ENCODE results near the gene NDUFA1.
A peak's percentile ranks its signal among the peaks of the same experiment; 100 is the strongest.
"Not testable (repeated sequence)": the region's sequence is repeated elsewhere in the genome, so short reads cannot be mapped to it uniquely, and the experiment has no call there.

The NDUFA1 gene

GRCh38 chrX:119871599-119872395 lies at the start of gene NDUFA1, which contains the start of gene RNF113A:
TSS of gene NDUFA1 (plus strand) at chrX:119871832. CDS start at chrX:119871912, 80 bp downstream.
TSS of gene RNF113A (minus strand) at chrX:119871733. CDS start at chrX:119871613, 120 bp downstream.
- DNase-seq, result peak; percentile 20

- not testable (repeated sequence) for DNase-seq
Measured at GRCh38 chrX:119824221-119824620, 47.4 kb upstream of the NDUFA1 start.

- DNase-seq, result no peak
Measured at GRCh38 chrX:119826399-119826959, 45.2 kb upstream of the NDUFA1 start.

- no peak for DNase-seq
Measured at GRCh38 chrX:119828446-119828845, 43.2 kb upstream of the NDUFA1 start.

DNA sequence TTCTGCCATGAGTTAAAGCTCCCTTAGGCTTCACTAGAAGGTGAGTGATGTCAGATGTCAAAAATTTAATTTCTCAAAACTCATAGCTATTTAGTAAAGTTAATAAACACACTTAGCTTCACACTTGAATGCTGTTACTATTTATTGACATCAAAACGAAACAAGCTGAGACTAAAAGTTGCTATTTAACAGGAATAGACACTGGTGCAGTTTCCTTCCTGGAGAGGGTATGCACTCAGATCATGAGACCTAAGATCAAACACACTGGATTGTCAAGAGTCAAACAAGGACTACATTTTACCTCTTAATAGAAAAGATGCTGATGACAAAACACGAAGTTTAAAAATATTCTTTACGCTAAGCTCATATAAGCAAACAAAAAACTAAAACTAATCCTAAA lies 37.7 kb upstream of the NDUFA1 start:
- DNase-seq, result no peak

- peak; percentile 83 for DNase-seq
Measured at GRCh38 chrX:119852382-119853353, 19.0 kb upstream of the NDUFA1 start, which contains the start of gene UPF3B. TSS of gene UPF3B (minus strand) at chrX:119852963. CDS start at chrX:119852928, 35 bp downstream.

- DNase-seq, result no peak
Measured at GRCh38 chrX:119853444-119853843, 18.2 kb upstream of the NDUFA1 start.

DNA sequence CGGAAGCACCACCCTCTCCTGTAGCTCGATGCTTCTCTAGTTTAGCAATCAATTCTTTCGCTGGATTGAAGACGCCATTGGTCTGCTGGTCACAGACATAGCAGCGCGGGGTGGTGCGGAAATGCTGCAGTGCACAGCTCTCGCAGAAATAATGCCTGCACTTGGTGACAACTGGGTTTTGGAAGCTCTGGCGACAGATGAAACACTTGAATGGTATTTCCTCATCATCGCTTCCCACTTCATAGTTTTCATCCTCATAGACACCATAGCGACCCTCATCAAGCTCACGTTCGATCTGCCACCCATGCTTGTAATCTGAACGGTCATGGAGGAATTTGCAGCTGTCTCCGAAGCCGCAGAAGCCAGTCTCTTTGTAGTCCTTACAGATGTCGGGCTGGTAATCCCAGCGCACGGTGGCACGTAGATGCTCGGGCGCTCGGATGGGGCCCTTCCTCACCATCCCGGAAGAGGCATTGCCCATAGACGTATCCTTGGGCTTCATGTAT lies 953 bp upstream of the NDUFA1 start:
- no peak for DNase-seq

- no peak for DNase-seq
Measured at GRCh38 chrX:119871245-119871598, 410 bp upstream of the NDUFA1 start.

- DNase-seq, result no peak
Measured at GRCh38 chrX:119878740-119879139, 7.1 kb downstream of the NDUFA1 start.

DNA sequence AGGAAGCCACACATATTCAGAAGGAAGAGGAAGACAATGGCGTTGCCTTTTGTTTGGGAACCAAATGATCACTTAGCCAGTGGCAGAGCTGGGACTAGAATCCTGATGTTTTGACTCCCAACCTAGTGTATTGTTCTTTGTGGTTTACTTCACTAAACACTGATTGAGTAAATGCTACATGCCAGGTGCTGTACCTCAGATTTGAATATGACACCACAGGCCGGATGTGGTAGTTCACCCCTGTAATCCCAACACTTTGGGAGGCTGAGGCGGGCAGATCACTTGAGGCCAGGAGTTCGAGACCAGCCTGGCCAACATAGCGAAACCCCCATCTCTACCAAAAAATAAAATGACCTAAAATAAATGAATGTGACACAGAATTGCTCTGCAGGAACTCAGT lies 8.4 kb downstream of the NDUFA1 start:
- DNase-seq, result no peak

DNA sequence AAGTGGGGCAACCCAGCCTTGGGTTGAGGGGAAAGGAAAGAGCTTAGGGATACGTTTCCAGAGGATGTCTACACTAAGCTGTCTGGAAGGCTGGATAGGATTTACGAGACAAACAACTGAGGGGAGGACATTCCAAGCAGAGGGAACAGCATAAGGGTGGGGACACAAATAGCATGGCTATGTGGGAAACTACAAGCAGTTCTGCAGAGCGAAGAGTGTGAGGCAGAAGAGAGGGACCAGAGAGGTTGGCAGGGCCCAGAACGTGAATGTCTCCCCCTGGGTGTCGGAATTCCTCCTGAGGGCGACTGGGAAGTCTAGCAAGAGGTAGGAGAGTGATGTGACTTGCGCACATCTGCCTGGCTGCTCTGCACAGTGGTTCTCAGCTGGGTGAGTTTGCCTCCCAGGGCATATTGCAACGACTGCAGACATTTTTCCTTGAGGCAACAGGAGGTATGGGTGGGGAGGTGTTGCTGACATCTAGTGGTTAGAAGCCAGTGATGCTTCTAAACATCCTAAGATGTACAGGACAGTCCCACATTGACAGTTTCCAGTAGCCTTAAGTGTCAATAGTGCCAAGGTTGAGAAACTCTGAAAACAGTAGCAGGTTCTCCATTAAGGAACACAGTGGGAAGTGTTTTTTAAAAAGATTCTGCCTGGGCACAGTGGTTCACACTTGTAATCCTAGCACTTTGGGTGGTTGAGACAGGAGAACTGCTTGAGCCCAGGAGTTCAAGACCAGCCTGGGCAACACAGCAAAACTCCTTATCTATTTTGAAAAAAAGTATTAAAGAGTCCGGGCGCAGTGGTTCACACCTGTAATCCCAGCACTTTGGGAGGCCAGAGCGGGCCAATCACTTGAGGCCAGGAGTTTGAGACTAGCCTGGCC lies 9.2 kb downstream of the NDUFA1 start:
- DNase-seq, result no peak

- no peak for DNase-seq
Measured at GRCh38 chrX:119885554-119886428, 14.2 kb downstream of the NDUFA1 start.

DNA sequence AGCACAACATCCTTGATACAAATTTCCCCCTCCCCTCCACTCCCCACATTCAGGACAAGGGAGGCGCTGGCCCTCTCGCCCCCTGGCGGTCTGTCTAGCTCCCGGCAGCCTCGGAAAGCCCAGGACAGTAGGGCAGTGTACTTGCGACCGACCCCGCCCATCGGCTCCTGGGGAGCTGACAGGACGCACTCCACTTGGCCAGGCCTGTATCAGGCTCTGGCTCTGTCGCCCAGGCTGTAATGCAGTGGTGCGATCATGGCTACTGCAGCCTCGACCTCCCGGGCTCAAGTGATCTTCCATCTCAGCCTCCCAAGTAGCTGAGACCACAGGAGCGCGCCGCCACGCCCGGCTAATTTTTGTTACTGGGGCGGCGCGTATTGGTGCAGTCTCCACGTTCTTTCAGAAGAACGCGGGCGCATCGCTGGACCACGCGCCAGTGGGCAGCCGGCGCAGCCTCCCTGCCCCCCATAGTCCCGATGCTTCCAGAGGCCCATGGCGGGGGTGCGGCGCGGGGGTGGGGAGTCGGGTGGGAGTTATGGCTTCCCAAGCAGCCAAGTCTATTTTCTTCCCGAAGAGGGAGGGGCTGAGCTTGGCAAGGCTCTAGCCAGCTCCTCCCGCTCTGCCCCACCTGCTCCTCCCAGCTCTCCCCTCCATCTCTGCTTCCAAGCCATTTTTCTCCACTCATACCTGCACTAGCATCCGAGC lies 16.2 kb downstream of the NDUFA1 start:
- peak; percentile 20 for DNase-seq

- DNase-seq, result not testable (repeated sequence)
Measured at GRCh38 chrX:119890626-119891025, 19.0 kb downstream of the NDUFA1 start.

- DNase-seq, result not testable (repeated sequence)
Measured at GRCh38 chrX:119891961-119892692, 20.5 kb downstream of the NDUFA1 start.

- DNase-seq, result no peak
Measured at GRCh38 chrX:119895843-119896326, 24.3 kb downstream of the NDUFA1 start, which contains the start of gene AKAP14. TSS of gene AKAP14 (plus strand) at chrX:119895893. CDS start at chrX:119903224, 7,331 bp downstream.

GRCh38 chrX:119899125-119899524 lies 27.5 kb downstream of the NDUFA1 start:
- no peak for DNase-seq

DNA sequence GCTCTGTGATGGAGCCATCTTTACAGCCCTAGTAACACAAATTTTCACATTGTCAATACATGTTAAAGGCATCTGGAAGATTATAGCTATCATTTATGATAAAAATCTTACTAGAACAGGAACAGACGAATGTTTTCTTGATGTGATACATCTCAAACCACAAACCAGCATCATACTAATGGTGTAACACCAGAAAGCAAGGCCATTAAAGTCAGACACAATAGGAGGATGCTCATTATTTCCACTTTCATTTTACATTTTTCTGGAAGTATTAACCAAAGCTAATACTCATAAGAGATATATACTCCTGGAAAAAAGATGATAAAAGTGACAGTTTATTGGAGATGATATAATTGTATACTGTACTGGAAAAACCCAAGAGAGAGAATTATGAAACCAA lies 29.3 kb downstream of the NDUFA1 start:
- no peak for DNase-seq

Data from T1000 (cell line).